Fibroblast of villous mesenchyme (primary cell): ENCODE measurements around the gene MCC. TPM values are rescaled to one million over a fixed set of nuclear protein-coding genes. Genes with fewer than 3 reads are reported as not detected.

Source experiments
- DNase-seq: peaks from one replicate; pipeline ENCODE4 v3.0.0-alpha.2; 2010; ENCODE audit warnings: low read depth
- H3K4me3 ChIP-seq: 2 replicates; pipeline ENCODE4 v1.5.1; 2011; ENCODE audit warnings: low read depth, mild to moderate bottlenecking, low read length
- total RNA-seq: library from RNA; depleted of rRNA; stranded (reverse); fragments of >200 nt; gene quantifications from 2 replicates; pipeline ENCODE4 v1.2.3, GENCODE V29; 2012
- TF ChIP-seq, protein P1 (sequence below): IDR thresholded peaks from 2 replicates; pipeline ENCODE4 v1.5.1; 2012; ENCODE audit warnings: low read depth, mild to moderate bottlenecking, low read length; ENCODE audit not compliant: insufficient read depth

The MCC gene
- total RNA-seq, 1 donor: 37.6 TPM

DNA sequence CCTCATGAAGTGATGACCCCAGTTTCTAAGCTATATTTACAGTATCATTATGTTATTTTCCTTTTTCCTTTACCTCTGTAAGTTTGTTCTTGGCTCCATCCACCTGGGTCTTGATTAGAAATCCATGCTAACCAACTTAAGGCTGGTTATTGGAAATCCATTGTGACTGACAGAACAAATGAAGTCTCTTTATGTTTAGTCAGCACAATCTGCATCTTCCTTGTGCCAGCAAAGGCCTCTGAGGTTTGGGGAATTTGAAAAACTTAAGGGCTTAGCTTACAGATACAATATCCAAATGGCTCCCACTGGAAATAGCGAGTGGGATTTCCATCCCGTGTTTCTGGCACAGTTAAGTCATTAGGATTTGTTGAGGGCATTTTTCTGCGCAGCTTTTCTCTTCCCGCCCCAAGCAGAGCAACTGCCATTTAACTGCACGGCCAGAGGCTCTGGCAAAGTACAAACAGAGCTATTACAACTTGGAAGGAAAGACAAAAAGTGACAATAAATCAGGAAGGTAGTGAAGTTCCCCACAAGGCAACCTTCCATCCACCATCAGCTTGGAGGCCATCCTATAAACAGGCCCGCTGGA is 447.5 kb downstream of the MCC start:
- TF ChIP-seq, protein P1, sequence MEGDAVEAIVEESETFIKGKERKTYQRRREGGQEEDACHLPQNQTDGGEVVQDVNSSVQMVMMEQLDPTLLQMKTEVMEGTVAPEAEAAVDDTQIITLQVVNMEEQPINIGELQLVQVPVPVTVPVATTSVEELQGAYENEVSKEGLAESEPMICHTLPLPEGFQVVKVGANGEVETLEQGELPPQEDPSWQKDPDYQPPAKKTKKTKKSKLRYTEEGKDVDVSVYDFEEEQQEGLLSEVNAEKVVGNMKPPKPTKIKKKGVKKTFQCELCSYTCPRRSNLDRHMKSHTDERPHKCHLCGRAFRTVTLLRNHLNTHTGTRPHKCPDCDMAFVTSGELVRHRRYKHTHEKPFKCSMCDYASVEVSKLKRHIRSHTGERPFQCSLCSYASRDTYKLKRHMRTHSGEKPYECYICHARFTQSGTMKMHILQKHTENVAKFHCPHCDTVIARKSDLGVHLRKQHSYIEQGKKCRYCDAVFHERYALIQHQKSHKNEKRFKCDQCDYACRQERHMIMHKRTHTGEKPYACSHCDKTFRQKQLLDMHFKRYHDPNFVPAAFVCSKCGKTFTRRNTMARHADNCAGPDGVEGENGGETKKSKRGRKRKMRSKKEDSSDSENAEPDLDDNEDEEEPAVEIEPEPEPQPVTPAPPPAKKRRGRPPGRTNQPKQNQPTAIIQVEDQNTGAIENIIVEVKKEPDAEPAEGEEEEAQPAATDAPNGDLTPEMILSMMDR: no peak
- H3K4me3 ChIP-seq: no peak overlapping the region
- DNase-seq: no peak

DNA sequence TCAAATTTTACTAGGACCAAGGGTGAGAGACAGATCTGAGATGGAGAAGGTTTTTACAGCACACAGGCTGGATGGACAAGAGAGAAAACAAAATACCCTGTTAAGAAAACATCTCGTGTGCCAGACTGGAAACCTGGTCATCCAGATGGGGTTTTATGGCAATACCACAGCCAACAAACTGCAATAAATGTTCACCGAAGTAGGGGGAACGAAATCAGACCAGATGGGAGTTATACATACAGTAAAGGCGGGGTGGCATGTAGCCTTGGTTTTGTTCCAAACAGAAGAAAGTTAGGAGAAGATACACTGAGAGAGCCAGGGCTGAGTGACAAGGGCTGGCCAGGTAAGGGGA is 448.3 kb downstream of the MCC start:
- no peak overlapping the region for H3K4me3 ChIP-seq
- TF ChIP-seq, protein P1: no peak
- no peak for DNase-seq

DNA sequence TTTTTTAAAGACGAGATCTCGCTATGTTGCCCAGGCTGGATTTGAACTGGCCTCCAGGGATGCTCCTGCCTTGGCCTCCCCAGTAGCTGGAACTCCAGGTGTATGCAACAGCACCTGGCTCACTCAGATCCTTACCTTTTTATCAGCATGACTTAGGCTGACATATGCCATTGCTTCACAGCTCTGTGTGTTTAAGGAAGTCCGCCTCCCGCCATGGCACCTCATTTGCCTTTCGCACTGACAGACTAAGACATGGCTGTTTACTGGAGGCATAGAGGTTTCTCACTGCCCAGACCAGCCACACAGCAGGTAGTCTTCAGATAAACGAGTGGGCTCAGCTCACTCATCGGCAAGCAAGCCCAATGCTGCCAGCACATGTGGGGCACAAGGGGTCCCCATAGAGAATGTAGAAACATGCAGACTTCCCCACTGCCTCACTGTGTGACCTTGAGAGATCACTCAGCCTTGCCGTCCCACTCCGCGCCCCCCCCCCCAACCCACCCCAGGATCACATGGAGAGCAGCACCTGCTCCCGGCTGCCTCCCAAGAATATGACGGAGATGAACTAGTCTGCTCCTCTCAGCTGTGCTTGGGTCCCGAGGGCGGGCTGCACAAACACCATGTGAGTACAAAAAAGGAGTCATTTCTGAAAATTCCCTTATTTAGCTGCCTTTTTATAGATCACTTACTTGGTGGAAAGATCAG is 448.9 kb downstream of the MCC start:
- DNase-seq: no peak
- no peak overlapping the region for H3K4me3 ChIP-seq
- TF ChIP-seq, protein P1: no peak

DNA sequence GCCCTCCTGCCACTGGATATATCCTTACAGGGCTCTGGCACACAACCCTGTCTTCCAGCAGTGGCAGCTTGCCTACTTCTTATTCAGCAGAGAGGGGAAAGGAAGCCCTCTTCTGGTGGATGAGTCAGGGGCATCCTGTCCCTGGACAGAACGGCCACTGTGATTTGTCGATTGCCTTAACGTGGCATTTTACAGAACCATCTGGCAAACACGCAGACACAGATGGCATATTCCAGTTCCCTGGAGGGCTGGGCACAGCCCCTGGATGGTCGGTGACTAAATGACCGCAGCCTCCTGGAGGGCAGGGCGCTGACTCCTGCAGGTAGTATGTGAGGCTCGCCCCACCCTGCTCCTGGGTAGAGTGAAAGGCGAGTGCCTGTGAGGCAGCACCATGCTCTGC is 449.5 kb downstream of the MCC start:
- no peak overlapping the region for H3K4me3 ChIP-seq
- no peak for DNase-seq
- TF ChIP-seq, protein P1: peak; percentile 11

DNA sequence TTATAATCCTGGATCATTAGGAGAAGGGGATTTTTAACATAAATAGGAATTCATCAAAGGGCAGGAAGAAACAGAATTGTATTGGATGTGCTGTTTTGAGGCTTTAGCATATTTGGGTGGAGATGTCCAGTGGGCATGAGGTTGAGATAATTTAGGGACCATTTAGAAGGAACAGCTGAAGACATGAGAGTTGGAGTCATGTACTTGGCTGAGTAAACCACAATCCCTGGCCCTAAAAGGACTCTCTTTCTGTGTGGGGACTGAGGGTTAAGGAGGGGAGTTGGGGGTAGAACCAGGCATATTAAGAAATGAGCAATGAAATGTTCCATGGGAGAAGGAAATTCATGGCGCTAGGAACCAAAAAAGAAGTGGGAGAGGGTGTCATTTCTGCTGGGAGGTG is 450.1 kb downstream of the MCC start:
- no peak overlapping the region for H3K4me3 ChIP-seq

DNA sequence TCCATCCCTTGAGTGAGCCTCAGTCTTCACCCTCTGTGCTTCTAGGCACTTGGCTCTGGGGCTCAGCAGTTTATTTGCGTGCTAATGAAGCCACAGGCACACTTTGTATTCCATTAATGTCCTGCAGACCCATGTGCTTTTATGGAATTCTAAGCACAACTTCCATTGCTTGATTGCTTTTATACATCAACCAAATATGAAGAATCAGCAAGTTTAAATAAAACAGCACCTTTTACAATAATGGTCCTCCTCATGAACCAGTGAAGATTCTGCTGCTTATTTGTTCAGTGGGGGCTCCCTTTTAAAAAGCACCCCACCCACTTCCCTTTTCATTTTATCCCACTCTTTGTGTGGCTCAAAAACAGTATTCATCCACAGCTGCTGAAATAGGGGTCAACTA is 451.4 kb downstream of the MCC start:
- no peak overlapping the region for H3K4me3 ChIP-seq
- TF ChIP-seq, protein P1: no peak
- no peak for DNase-seq

More for the DNA sequence above, 450.1 kb downstream of the MCC start:
- no peak for DNase-seq
- TF ChIP-seq, protein P1: no peak
